HUES6 (cell line): Measurements from ENCODE around the gene XAGE2.

ENCODE experiments used
- H3K27ac ChIP-seq: 2 replicates; pipeline ENCODE4 v1.7.0; 2013; ENCODE audit warnings: low read depth, mild to moderate bottlenecking, low read length, inconsistent platforms
- H3K27me3 ChIP-seq: 2 replicates; pipeline ENCODE4 v1.6.1; 2013; ENCODE audit warnings: low read length; ENCODE audit not compliant: control insufficient read depth, insufficient read depth
- H3K36me3 ChIP-seq: 2 replicates; pipeline ENCODE4 v1.6.1; 2013; ENCODE audit warnings: low read length; ENCODE audit not compliant: control insufficient read depth, insufficient read depth
- H3K4me1 ChIP-seq: 2 replicates; pipeline ENCODE4 v1.6.1; 2013; ENCODE audit warnings: low read length; ENCODE audit not compliant: control insufficient read depth, insufficient read depth
- H3K4me3 ChIP-seq: 2 replicates; pipeline ENCODE4 v1.5.1; 2013; ENCODE audit warnings: low read depth, low read length
- H3K9ac ChIP-seq: one replicate; pipeline ENCODE4 v1.6.1; 2013; ENCODE audit warnings: mild to moderate bottlenecking, low read length
- H3K9me3 ChIP-seq: 2 replicates; pipeline ENCODE4 v1.6.1; 2013; ENCODE audit warnings: low read depth, low read length; ENCODE audit not compliant: control insufficient read depth, insufficient read depth

The XAGE2 gene

DNA sequence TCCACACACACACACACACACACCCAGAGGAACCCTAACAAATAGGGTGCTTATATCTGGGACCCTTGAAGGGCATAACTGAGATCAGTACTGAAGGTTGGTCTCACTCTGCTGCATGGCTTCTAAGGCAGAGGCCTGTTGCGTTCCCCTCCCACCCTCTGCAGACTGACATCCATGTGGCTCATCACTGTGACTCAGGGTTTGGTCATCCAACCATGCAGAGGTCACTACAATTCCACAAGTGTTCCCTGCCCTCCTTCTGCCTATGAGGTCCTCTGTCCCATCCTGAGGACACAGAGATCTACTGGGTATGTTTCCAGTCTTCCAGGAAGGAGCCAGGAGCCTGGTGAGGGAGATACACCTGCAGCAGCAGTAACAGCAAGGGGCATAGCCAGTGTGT is 55.8 kb downstream of the XAGE2 start:
- Histone ChIP-seq H3K36me3 (no peaks in the 10 kb centered on the region), H3K4me3 (no peak overlapping the region), H3K9me3 (peaks cover 10% of the 10 kb centered on the region; the same call in 1 of the 2 replicates), H3K27ac (no peak overlapping the region), H3K9ac (no peak overlapping the region), H3K27me3 (peaks cover 9% of the 10 kb centered on the region; the same call in 1 of the 2 replicates), H3K4me1 (no peaks in the 10 kb centered on the region)
